CD4-positive, alpha-beta T cell treated with Interferon alpha-2 for 1 hour (primary cell): Measurements from ENCODE around the gene BCL2L13.
"Not testable (repeated sequence)": the region's sequence is repeated elsewhere in the genome, so short reads cannot be mapped to it uniquely, and the experiment has no call there.

ENCODE experiments used
- DNase-seq, 2 donors: peaks; one replicate each; pipeline ENCODE4 v3.0.0-alpha.2; 2020 to 2022

BCL2L13 gene

DNA sequence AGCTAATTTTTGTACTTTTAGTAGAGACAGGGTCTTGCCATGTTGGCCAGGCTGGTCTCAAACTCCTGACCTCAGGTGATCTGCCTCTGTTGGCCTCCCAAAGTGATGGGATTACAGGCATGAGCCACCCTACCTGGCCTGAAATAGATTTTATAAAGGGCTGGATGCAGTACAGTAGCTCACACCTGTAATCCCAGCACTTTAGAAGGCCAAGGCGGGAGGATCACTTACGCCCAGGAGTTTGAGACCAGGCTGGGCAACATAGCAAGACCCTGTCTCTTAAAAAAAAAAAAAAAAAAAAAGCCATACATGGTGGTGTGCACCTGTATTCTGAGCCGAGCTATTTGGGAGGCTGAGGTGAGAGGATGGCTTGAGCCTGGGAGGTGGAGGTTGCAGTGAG is 59.7 kb downstream of the BCL2L13 start:
- not testable (repeated sequence) for DNase-seq

GRCh38 chr22:17698948-17699347 is 60.4 kb downstream of the BCL2L13 start:
- DNase-seq: no peak

DNA sequence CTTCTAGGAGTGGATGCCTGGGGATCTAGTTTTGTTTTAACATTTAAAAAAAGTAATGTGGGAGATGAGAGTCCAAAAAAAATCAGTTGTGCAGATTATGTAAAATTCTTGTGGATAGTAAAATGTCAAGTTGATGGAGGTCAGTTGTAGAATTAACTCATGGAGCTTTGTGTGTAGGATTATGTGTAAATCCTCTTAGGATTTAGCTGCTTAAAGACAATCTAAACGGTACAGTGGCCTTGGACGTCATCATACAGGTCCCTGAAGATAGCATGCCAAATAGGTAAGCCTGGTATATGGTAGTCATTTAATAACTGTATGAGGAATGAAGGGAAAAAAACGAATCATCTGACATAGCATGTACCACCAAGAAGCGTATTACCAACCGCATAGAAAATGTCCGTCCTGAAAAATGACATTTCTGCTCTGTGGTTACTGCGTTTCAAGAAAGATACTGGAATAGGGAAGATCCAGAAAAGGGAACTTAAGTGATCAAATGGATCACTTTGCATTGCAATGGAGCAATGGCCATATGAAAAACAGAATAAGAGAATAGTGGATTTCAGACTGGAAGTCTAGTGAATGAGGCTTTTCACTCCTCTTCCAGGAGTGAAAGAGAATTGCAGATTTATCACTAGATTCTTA is 61.3 kb downstream of the BCL2L13 start:
- DNase-seq: no peak

DNA sequence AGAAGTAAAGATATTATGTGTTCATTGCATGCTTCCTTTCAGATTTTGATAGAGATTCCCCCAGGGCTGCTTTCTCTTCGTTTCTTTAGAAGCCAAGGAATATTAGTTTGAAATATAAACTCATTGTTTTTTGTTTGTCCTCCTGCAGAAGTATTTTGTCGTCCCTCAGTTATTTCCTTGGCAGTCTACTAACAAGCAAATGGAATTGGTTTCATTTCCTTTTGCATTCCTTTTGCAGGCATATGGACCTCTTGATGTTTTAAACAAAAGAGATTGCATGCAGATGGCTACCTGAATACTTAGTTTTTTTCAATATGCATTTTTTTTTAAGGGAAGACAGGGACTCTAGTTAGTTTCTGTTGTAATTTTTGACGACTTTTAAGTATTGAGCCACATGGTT is 62.2 kb downstream of the BCL2L13 start:
- DNase-seq: no peak

- no peak for DNase-seq
Measured at GRCh38 chr22:17703811-17704210, 65.3 kb downstream of the BCL2L13 start.

DNA sequence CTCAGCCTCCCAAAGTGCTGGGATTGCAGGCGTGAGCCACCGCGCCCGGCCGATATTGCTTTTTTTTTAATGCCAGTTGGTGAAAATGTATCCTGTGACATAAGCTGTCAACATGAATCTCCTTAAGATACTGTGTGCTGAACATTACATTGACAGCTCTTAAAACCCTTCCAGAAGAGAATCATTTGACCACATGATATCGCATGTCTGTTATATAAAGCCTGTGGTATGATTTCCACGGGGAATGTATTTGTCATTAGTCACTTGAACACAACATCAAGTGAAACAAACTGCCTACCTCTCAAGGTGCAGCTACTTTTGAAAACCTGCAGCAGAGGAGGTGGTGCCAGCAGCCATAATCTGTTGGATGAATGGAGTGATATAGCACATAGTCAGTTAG is 67.0 kb downstream of the BCL2L13 start:
- no peak for DNase-seq

GRCh38 chr22:17705951-17706900 is 67.7 kb downstream of the BCL2L13 start:
- DNase-seq: peak; percentile 42 to 57

DNA sequence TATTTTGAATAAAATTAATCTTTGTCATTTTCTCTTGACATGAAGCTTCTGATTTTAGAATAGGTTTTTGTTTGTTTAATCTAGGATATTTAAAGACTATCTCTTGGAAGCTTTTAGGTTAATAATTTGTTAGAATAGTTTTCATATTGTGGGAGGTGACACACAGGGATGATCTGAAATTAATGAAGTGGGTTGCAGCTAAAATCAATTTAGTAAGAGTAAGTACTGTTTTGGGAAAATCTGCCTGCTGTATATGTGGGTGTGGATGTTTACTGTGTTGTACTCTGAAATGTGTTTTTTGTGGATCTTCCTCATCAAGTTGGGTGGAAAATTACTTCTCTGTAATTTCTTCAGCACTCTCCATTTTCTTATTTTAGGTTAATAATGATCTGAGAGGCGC is 68.4 kb downstream of the BCL2L13 start:
- DNase-seq: no peak

- DNase-seq: no peak
Measured at GRCh38 chr22:17707526-17707925, 69.0 kb downstream of the BCL2L13 start.

DNA sequence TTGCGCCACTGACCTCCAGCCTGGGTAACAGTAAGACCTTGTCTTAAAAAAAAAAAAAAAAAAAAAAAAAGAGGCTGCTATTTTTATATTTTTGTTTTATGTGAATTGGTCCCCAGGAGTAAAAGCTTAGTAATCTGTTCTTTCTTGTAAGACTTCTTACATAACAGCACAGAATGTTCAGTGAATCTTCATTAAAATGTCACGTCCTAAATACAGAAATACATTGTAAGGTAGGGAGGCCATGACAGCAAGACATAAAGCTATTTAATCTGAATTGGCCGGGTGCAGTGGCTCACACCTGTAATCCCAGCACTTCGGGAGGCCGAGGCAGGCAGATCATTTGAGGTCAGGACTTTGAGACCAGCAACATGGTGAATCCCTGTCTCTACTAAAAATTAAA is 71.5 kb downstream of the BCL2L13 start:
- no peak for DNase-seq

GRCh38 chr22:17712441-17712840 is 73.9 kb downstream of the BCL2L13 start:
- no peak for DNase-seq

DNA sequence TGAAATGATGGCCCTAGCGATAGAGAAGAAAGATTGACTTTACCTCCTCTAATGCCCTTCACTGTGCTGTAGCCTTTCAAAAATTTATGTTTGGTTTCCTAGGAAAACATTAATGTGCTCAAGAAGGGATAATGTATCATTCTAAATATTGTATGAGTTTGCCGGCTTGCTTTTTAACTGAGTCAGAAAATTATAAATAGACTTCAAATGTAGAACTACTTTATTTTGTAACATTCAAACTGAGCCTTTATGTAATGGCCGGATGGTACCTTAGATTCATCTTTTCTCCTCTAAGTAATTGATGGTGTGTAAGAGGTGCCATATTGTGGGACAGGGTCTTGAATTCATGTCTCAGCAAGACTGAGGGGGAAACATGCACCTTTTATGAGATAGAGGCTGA is 78.0 kb downstream of the BCL2L13 start:
- no peak for DNase-seq

DNA sequence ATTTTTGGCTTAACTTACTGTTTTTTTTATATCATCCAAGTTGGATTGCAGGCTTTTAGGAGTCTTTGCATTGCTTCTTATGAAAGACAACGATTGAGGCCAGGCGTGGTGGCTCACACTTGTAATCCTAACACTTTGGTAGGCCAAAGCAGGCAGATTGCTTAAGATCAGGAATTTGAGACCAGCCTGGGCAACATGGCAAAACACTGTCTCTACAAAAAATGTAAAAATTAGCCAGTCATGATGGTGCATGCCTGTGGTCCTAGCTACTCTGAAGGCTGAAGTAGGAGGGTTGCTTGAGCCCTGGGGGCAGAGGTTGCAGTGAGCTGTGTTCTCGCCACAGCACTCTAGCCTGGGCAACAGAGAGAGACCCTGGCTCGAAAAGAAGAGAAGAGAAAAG is 79.2 kb downstream of the BCL2L13 start:
- DNase-seq: no peak

DNA sequence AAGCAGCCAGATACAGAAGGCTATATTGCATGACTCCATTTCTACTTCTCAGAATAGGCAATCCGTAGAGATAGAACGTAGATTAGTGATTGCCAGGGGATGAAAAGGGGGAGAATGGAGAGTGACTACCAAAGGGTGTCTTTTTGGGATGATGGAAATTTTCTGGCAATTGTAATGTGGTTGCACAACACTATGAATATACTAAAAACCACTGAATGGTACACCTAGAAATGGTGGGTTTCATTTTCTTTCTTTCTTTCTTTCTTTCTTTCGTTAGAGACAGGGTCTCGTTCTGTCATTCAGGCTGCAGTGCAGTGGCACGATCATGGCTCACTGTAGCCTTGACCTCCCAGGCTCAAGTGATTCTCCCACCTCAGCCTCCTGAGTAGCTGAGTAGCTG is 81.4 kb downstream of the BCL2L13 start:
- no peak for DNase-seq

DNA sequence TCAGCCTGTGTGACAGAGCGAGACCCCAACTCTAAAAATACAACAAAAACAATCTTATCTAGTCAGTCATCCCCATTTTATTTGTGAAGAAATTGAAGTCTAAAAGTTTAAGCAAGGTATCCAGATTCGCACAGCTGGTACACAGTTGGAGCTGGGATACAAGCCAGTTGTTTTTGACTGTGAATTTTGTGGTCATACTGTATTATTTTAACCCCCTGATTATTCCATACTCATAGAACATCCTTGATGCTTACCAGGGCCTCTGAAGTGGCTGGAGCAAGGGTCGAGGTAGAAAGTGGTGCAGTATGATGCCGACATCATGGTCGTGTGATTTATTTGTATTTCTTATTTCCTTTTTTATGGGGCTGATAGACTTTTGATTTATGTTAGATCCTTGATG is 85.7 kb downstream of the BCL2L13 start:
- no peak for DNase-seq

DNA sequence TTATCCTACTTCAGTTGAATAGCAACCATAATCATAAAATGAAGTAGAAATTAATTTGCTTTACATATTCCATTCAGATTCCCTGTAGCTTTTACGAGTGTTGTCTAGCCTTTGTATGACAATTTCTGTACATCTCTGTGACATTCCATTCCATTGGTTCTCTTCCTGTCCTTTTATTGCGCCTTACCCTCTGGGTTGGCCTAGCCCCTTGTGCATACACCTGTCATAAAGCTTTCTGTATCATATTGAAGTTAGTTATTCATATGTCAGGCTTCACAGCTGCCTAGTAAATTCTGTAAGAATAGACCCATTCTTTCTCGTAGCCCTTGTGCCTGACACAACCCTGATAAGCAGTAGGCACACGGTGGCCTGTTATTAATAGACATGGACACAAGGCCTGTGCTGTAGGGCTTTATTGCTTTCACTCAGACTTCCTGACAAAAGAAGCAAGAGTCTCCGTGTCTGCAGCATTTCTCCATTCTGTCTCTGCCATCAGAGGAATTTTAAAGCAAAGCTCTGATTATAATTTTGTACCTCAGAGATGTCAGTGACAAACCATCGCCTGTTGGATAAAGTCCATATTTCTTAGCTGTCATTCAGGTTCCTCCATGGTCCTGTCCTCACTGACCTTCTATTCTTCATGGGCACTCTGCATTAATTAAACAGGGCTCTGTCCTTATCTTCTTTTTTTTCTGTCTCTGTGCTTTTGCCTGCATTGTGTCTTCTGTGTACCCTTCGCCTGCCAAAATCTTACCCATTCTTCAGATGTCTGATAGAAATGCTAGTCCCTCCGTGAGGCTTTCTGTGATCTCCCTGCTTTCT is 86.3 kb downstream of the BCL2L13 start:
- no peak for DNase-seq

GRCh38 chr22:17725500-17725796 is 86.9 kb downstream of the BCL2L13 start:
- DNase-seq: no peak

GRCh38 chr22:17726006-17726927 is 87.7 kb downstream of the BCL2L13 start:
- DNase-seq: no peak

DNA sequence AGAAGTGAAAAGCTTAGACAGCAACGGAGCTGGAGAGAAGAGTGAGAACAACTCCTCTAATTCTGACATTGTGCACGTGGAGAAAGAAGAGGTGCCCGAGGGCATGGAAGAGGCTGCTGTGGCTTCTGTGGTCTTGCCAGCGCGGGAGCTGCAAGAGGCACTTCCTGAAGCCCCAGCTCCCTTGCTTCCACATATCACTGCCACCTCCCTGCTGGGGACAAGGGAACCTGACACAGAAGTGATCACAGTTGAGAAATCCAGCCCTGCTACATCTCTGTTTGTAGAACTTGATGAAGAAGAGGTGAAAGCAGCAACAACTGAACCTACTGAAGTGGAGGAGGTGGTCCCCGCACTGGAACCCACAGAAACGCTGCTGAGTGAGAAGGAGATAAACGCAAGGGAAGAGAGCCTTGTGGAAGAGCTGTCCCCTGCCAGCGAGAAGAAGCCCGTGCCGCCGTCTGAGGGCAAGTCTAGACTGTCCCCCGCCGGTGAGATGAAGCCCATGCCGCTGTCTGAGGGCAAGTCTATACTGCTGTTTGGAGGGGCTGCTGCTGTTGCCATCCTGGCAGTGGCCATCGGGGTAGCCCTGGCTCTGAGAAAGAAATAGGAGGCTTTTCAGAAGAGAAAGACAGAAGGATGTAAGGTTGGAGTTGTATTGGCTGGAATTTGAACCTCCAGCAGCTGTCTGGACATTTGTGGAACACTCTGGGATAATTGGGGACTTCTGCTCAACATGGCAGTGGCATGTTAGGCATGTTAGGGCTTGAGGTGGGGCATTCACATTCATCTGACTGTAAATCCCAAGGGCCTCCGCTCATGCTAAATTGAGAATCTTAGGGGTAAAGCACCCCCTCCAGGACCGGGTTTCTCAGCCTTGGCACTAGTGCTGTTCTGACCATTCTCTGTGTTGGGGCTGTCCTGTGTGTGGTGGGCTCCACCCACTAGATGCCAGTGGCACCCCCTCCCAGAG is 88.7 kb downstream of the BCL2L13 start:
- DNase-seq: no peak

DNA sequence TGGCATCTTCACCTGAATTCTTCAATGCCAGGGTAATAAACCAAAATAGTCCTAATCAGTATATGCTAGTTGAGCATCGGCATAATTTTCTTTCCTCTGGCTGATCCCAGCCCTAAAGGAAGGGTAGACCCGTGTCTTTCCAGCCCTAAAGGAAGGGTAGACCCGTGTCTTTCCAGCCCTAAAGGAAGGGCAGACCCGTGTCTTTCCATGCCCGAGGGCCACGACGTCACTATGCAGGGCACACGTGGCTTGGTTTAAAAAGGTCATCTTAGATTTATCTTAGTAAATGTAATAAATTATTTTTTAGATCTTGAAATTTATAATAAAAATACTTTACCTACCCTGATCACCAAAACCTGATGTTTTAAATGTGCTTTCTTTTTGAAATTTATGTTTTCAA is 90.2 kb downstream of the BCL2L13 start:
- DNase-seq: no peak

DNA sequence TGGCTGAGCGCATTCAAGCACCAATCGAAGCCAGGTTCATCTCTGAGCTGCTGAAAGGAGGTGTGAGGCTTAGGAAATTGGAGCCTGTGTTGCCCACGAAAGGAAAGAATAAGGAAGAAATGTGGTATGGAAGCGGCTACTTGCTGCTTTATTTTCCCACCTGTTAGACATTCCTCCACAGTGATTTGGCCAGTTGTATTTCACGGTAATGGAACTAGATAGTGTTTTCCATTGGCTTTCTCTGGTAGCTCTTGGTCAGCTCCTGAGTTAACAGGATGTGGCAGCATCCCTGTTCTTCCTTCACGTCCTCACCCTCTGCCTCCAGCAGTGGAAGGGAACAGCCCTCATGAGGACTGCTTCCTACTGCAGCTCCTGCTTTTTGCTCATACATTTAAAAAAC is 91.0 kb downstream of the BCL2L13 start:
- DNase-seq: no peak
